Tibial nerve (tissue), 4 donors: ENCODE results near the gene SLC25A21. TPM values are rescaled to one million over a fixed set of nuclear protein-coding genes. Genes with fewer than 3 reads are reported as not detected.

Experiments
- DNase-seq, 2 donors: peaks; one replicate each; pipeline ENCODE4 v3.0.0-alpha.2; 2019; ENCODE audit warnings: low spot score in 2 of 2
- H3K27ac ChIP-seq, 4 donors: fragments of 200-600 bp; sonication (generic) in 3 of 4; one replicate each; pipeline ENCODE4 v1.5.1; 2017 to 2019; ENCODE audit warnings: mild to moderate bottlenecking in 1 of 4
- H3K27me3 ChIP-seq, 2 donors: fragments of 200-600 bp; sonication (generic) in 1 of 2; one replicate each; pipeline versions ENCODE4 v1.5.1 to v1.6.0; 2017 to 2019
- H3K36me3 ChIP-seq, 3 donors: fragments of 200-600 bp; sonication (generic); one replicate each; pipeline ENCODE4 v1.5.1; 2018 to 2019
- H3K4me1 ChIP-seq, 4 donors: fragments of 200-600 bp; sonication (generic) in 3 of 4; one replicate each; pipeline ENCODE4 v1.5.1; 2017 to 2019
- H3K4me3 ChIP-seq, 4 donors: fragments of 200-600 bp; sonication (generic) in 3 of 4; one replicate each; pipeline ENCODE4 v1.5.1; 2017 to 2019; ENCODE audit warnings: mild to moderate bottlenecking in 1 of 4, moderate library complexity in 1 of 4
- H3K9me3 ChIP-seq, 4 donors: fragments of 200-600 bp; sonication (generic) in 3 of 4; one replicate each; pipeline ENCODE4 v1.5.1; 2017 to 2019
- EP300 ChIP-seq, 2 donors: sonication (generic); formaldehyde crosslinking; IDR thresholded peaks; one replicate each; pipeline ENCODE4 v1.6.1; 2017; ENCODE audit warnings: antibody characterized with exemption in 2 of 2, mild to moderate bottlenecking in 1 of 2
- POLR2A ChIP-seq, 2 donors: fragments of 450-650 bp; IDR thresholded peaks; one replicate each; pipeline ENCODE4 v1.6.1; 2017; ENCODE audit warnings: antibody characterized with exemption in 2 of 2, mild to moderate bottlenecking in 2 of 2, moderate library complexity in 2 of 2
- WGBS, 2 donors: methylation state at CpG; one replicate each; pipeline ENCODE4 v1.1.5; 2018; 5-methylcytosine and 5-hydroxymethylcytosine counted together
- total RNA-seq, 4 donors: library from RNA; depleted of rRNA; stranded (reverse); fragments of >200 nt; gene quantifications; one replicate each; pipeline ENCODE4 v1.1.0, GENCODE V29; 2016
- TF ChIP-seq, protein P1 (sequence below), 5 experiments: fragments of 200-600 bp in 3 of 5; fragments of 450-650 bp in 2 of 5; sonication (generic) in 3 of 5; IDR thresholded peaks; one replicate each; pipeline ENCODE4 v1.5.1; 2016 to 2019; ENCODE audit warnings: antibody characterized with exemption in 5 of 5, mild to moderate bottlenecking in 3 of 5, moderate library complexity in 2 of 5

The SLC25A21 gene
- total RNA-seq, 4 donors from 2014 or later = 0.30 to 0.98 (median 0.42) TPM; not detected in 1

GRCh38 chr14:37046815-37047214 is 125.6 kb downstream of the SLC25A21 start:
- Histone ChIP-seq H3K27ac (no peak overlapping the region), H3K27me3 (no peaks in the 10 kb centered on the region), H3K36me3 (no peaks in the 10 kb centered on the region), H3K9me3 (no peaks in the 10 kb centered on the region), H3K4me3 (no peak overlapping the region), H3K4me1 (peaks cover 0 to 8% (median 0%) of the 10 kb centered on the region in 4 donors)
- no peak for DNase-seq
- no peak for TF ChIP-seq EP300 (IDR thresholded peaks at IDR 0.05)
- TF ChIP-seq, protein P1, sequence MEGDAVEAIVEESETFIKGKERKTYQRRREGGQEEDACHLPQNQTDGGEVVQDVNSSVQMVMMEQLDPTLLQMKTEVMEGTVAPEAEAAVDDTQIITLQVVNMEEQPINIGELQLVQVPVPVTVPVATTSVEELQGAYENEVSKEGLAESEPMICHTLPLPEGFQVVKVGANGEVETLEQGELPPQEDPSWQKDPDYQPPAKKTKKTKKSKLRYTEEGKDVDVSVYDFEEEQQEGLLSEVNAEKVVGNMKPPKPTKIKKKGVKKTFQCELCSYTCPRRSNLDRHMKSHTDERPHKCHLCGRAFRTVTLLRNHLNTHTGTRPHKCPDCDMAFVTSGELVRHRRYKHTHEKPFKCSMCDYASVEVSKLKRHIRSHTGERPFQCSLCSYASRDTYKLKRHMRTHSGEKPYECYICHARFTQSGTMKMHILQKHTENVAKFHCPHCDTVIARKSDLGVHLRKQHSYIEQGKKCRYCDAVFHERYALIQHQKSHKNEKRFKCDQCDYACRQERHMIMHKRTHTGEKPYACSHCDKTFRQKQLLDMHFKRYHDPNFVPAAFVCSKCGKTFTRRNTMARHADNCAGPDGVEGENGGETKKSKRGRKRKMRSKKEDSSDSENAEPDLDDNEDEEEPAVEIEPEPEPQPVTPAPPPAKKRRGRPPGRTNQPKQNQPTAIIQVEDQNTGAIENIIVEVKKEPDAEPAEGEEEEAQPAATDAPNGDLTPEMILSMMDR (IDR thresholded peaks at IDR 0.05) = no peak
- TF ChIP-seq POLR2A (IDR thresholded peaks at IDR 0.05) = no peak
- WGBS, 2 donors = 61 to 67% methylated on average over 2 of the region's 2 CpGs

GRCh38 chr14:37045340-37046061 is 126.9 kb downstream of the SLC25A21 start:
- H3K4me3 ChIP-seq = no peak overlapping the region
- WGBS, 2 donors = 64 to 68% methylated on average over 5 of the region's 5 CpGs
- peaks cover 0 to 8% (median 0%) of the 10 kb centered on the region in 4 donors for H3K4me1 ChIP-seq
- no peak for TF ChIP-seq POLR2A (IDR thresholded peaks at IDR 0.05)
- H3K9me3 ChIP-seq = no peaks in the 10 kb centered on the region
- DNase-seq = no peak
- no peaks in the 10 kb centered on the region for H3K27me3 ChIP-seq
- no peaks in the 10 kb centered on the region for H3K36me3 ChIP-seq
- no peak overlapping the region for H3K27ac ChIP-seq

GRCh38 chr14:37037636-37038387 is 134.6 kb downstream of the SLC25A21 start:
- Histone ChIP-seq H3K27me3 (no peaks in the 10 kb centered on the region), H3K4me3 (no peak overlapping the region), H3K36me3 (no peaks in the 10 kb centered on the region), H3K4me1 (peaks cover 0 to 7% (median 0%) of the 10 kb centered on the region in 4 donors), H3K9me3 (no peaks in the 10 kb centered on the region), H3K27ac (no peak overlapping the region)
- WGBS, 2 donors = 80 to 83% methylated on average over 3 of the region's 3 CpGs
- DNase-seq = no peak
- TF ChIP-seq POLR2A (IDR thresholded peaks at IDR 0.05) (no peak), EP300 (IDR thresholded peaks at IDR 0.05) (no peak)
- TF ChIP-seq, protein P1 (IDR thresholded peaks at IDR 0.05) = no peak

- no peak for TF ChIP-seq POLR2A (IDR thresholded peaks at IDR 0.05)
- TF ChIP-seq, protein P1 (IDR thresholded peaks at IDR 0.05) = no peak
- TF ChIP-seq EP300 (IDR thresholded peaks at IDR 0.05) = no peak
- DNase-seq = no peak
- H3K27me3 ChIP-seq = no peaks in the 10 kb centered on the region
- no peaks in the 10 kb centered on the region for H3K36me3 ChIP-seq
- WGBS, 2 donors = 57 to 59% methylated on average over 4 of the region's 4 CpGs
- H3K27ac ChIP-seq = no peak overlapping the region
- no peaks in the 10 kb centered on the region for H3K9me3 ChIP-seq
- no peak overlapping the region for H3K4me3 ChIP-seq
- H3K4me1 ChIP-seq = peaks cover 0 to 7% (median 0%) of the 10 kb centered on the region in 4 donors
Measured at GRCh38 chr14:37036669-37037341, 135.6 kb downstream of the SLC25A21 start.

DNA sequence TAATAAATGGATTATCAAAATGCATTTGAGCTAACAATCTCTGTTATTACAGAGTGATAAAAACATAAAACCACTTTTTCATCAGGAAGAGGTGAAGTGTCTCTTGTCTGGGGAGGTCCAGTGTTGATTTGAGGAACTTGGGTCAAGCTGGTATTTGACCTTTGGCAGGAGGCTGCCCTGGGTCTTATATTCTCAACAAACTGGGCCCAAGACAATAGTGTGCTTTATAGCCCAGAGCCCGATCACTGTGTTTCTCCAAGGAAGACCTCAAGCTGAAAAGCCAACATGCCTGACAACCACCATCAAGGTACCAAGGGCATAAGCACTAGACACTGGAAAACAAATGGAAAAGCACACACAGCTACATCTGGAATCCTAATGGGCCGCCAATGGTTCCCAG is 137.0 kb downstream of the SLC25A21 start:
- H3K27me3 ChIP-seq = no peaks in the 10 kb centered on the region
- 54 to 71% methylated on average over 2 of the region's 2 CpGs for WGBS, 2 donors
- no peak for DNase-seq
- H3K27ac ChIP-seq = peak overlapping the region in 1 of 4 donors; percentile 60
- TF ChIP-seq EP300 (IDR thresholded peaks at IDR 0.05) (no peak), POLR2A (IDR thresholded peaks at IDR 0.05) (no peak)
- TF ChIP-seq, protein P1 (IDR thresholded peaks at IDR 0.05) = no peak
- no peaks in the 10 kb centered on the region for H3K36me3 ChIP-seq
- peaks cover 0 to 7% (median 0%) of the 10 kb centered on the region in 4 donors for H3K4me1 ChIP-seq
- no peaks in the 10 kb centered on the region for H3K9me3 ChIP-seq
- no peak overlapping the region for H3K4me3 ChIP-seq
